Hepatocyte (in vitro differentiated cells): ENCODE results near the gene PRMT7. TPM values are rescaled to one million over a fixed set of nuclear protein-coding genes. Genes with fewer than 3 reads are reported as not detected.
A peak's percentile ranks its signal among the peaks of the same experiment; 100 is the strongest.

Experiments used
- DNase-seq: peaks from one replicate; pipeline ENCODE4 v3.0.0-alpha.2; 2016; ENCODE audit warnings: low spot score
- H2AFZ ChIP-seq: fragments of 200-600 bp; sonication (generic); 2 replicates; pipeline ENCODE4 v1.6.0; 2016; ENCODE audit warnings: antibody characterized with exemption, mild to moderate bottlenecking
- H3K27ac ChIP-seq: fragments of 200-600 bp; sonication (generic); 2 replicates; pipeline ENCODE4 v1.5.1; 2016; ENCODE audit warnings: mild to moderate bottlenecking
- H3K27me3 ChIP-seq: fragments of 200-600 bp; sonication (generic); 2 replicates; pipeline ENCODE4 v1.6.1; 2016
- H3K36me3 ChIP-seq: fragments of 200-600 bp; sonication (generic); replicated peaks from 2 replicates; pipeline ENCODE4 v1.5.1; 2016; ENCODE audit warnings: low read depth; ENCODE audit not compliant: insufficient read depth
- H3K4me1 ChIP-seq: fragments of 200-600 bp; sonication (generic); 2 replicates; pipeline ENCODE4 v1.5.1; 2016; ENCODE audit warnings: mild to moderate bottlenecking, moderate library complexity; ENCODE audit not compliant: insufficient read depth
- H3K4me2 ChIP-seq: fragments of 200-600 bp; sonication (generic); 2 replicates; pipeline ENCODE4 v1.6.0; 2016
- H3K4me3 ChIP-seq: fragments of 200-600 bp; sonication (generic); 2 replicates; pipeline ENCODE4 v1.5.1; 2016; ENCODE audit warnings: mild to moderate bottlenecking
- H3K79me2 ChIP-seq: fragments of 200-600 bp; sonication (generic); 2 replicates; pipeline ENCODE4 v1.6.0; 2017; ENCODE audit warnings: mild to moderate bottlenecking
- H3K9me2 ChIP-seq: fragments of 200-600 bp; sonication (generic); replicated peaks from 2 replicates; pipeline ENCODE4 v1.6.0; 2017; ENCODE audit warnings: mild to moderate bottlenecking; ENCODE audit not compliant: insufficient read depth
- H3K9me3 ChIP-seq: fragments of 200-600 bp; sonication (generic); 2 replicates; pipeline ENCODE4 v1.5.1; 2016; ENCODE audit warnings: low read depth, mild to moderate bottlenecking
- H4K20me1 ChIP-seq: fragments of 200-600 bp; sonication (generic); 2 replicates; pipeline ENCODE4 v1.6.0; 2016; ENCODE audit warnings: mild to moderate bottlenecking; ENCODE audit not compliant: insufficient read depth, poor library complexity, severe bottlenecking
- EZH2 ChIP-seq: fragments of 200-600 bp; sonication (generic); IDR thresholded peaks from 2 replicates; pipeline ENCODE4 v1.6.1; 2016; ENCODE audit warnings: antibody characterized with exemption, mild to moderate bottlenecking, borderline replicate concordance
- EZH2phosphoT487 ChIP-seq: fragments of 200-600 bp; sonication (generic); IDR thresholded peaks from one replicate; pipeline ENCODE4 v1.6.1; 2018; ENCODE audit warnings: antibody characterized with exemption, mild to moderate bottlenecking, low read depth, moderate library complexity; ENCODE audit not compliant: unreplicated experiment, severe bottlenecking
- WGBS: methylation state at CpG from one replicate; pipeline ENCODE4 v1.1.6; 2016; ENCODE audit warnings: low lambda C conversion rate; ENCODE audit errors: missing lambda C conversion rate; 5-methylcytosine and 5-hydroxymethylcytosine counted together
- polyA plus RNA-seq: library from polyadenylated mRNA; unstranded; fragments of >200 nt; fragmentation: Nextera tagmentation; extraction: Ambion mirVana; gene quantifications from 2 replicates; pipeline ENCODE4 v1.2.1, GENCODE V29; 2016
- total RNA-seq: library from RNA; depleted of rRNA; stranded (reverse); fragments of >200 nt; gene quantifications from 2 replicates; pipeline ENCODE4 v1.2.3, GENCODE V29; 2014
- TF ChIP-seq, protein P1 (sequence below): fragments of 200-600 bp; sonication (generic); IDR thresholded peaks from 2 replicates; pipeline ENCODE4 v1.5.1; 2016; ENCODE audit warnings: antibody characterized with exemption, mild to moderate bottlenecking; ENCODE audit not compliant: poor library complexity

PRMT7 gene
- total and polyA plus RNA-seq, 2 experiments from 2014 or later = 41.1 to 43.6 TPM

DNA sequence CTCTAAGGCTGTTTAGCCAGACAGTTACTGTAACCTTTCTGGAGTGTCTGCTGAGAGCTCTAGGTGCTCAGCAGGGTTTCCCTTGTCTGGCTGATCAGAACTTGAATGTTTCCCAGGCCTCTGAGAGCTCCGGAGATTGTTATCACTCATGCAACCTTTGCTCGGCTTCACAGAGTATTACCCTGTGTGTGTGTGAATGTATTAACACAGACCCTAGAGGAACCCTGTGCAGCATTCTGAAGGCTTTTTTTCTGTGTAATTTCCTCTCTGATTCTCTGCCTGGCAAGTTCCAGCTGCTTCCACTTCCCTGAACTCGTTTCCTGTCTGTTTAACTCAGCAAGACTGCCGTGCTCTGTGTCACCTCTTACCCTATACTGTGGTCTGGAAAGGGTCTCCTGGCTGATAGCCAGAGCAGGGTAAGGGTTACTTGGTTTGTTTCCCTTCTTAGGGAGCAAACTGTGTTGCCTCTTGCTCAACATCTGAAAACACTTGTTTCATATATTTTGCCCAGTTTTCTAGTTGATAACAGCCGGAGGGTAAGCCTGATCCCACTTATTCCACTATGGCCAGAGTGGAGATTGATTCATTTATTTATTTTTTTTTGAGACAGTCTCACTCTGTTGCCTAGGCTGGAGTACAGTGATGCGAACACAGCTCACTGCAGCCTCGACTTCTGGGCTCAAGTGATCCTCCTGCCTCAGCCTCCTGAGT is 21.7 kb downstream of the PRMT7 start:
- Histone ChIP-seq H3K27me3 (no peaks in the 10 kb centered on the region), H3K4me1 (peaks cover 22% of the 10 kb centered on the region), H3K79me2 (no peaks in the 10 kb centered on the region), H2AFZ (no peak overlapping the region), H3K9me2 (no peaks in the 10 kb centered on the region), H3K4me3 (no peak overlapping the region), H3K27ac (peak overlapping the region; percentile 87), H3K4me2 (peak overlapping the region; percentile 64), H3K36me3 (no peaks in the 10 kb centered on the region), H3K9me3 (no peaks in the 10 kb centered on the region), H4K20me1 (no peaks in the 10 kb centered on the region)
- WGBS = 40% methylated on average over 7 of the region's 7 CpGs
- DNase-seq = peak; percentile 65
- TF ChIP-seq, protein P1, sequence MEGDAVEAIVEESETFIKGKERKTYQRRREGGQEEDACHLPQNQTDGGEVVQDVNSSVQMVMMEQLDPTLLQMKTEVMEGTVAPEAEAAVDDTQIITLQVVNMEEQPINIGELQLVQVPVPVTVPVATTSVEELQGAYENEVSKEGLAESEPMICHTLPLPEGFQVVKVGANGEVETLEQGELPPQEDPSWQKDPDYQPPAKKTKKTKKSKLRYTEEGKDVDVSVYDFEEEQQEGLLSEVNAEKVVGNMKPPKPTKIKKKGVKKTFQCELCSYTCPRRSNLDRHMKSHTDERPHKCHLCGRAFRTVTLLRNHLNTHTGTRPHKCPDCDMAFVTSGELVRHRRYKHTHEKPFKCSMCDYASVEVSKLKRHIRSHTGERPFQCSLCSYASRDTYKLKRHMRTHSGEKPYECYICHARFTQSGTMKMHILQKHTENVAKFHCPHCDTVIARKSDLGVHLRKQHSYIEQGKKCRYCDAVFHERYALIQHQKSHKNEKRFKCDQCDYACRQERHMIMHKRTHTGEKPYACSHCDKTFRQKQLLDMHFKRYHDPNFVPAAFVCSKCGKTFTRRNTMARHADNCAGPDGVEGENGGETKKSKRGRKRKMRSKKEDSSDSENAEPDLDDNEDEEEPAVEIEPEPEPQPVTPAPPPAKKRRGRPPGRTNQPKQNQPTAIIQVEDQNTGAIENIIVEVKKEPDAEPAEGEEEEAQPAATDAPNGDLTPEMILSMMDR = no peak
- no peak for TF ChIP-seq EZH2phosphoT487
- TF ChIP-seq EZH2 = no peak

DNA sequence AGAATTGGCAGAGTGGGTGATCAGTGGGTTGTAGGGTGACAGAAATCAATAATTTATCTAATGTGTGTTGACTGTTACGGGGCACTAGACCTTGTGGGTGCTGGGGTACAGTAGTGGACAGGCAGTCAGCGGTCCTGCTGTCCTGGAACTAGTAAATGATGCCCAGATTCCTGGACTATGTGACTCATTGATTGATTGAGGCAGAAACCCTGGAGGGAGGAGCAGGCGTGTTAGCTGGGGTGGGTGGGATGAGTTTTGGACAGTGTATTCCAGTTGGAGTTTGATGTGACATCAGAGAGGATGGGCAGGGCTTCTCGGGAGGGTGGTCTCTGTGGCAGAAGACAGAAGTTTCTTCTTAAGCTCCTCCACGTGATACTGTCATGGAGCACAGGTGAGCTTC is 24.4 kb downstream of the PRMT7 start:
- no peak for DNase-seq
- H3K9me3 ChIP-seq = no peaks in the 10 kb centered on the region
- H3K4me1 ChIP-seq = peaks cover 19% of the 10 kb centered on the region
- no peak overlapping the region for H3K4me3 ChIP-seq
- TF ChIP-seq EZH2phosphoT487 (no peak), EZH2 (no peak)
- TF ChIP-seq, protein P1 = no peak
- H4K20me1 ChIP-seq = no peaks in the 10 kb centered on the region
- H3K27me3 ChIP-seq = no peaks in the 10 kb centered on the region
- no peaks in the 10 kb centered on the region for H3K9me2 ChIP-seq
- no peak overlapping the region for H3K4me2 ChIP-seq
- no peaks in the 10 kb centered on the region for H3K79me2 ChIP-seq
- WGBS = 85% methylated on average over 5 of the region's 5 CpGs
- no peak overlapping the region for H3K27ac ChIP-seq
- H2AFZ ChIP-seq = no peak overlapping the region
- H3K36me3 ChIP-seq = no peaks in the 10 kb centered on the region

DNA sequence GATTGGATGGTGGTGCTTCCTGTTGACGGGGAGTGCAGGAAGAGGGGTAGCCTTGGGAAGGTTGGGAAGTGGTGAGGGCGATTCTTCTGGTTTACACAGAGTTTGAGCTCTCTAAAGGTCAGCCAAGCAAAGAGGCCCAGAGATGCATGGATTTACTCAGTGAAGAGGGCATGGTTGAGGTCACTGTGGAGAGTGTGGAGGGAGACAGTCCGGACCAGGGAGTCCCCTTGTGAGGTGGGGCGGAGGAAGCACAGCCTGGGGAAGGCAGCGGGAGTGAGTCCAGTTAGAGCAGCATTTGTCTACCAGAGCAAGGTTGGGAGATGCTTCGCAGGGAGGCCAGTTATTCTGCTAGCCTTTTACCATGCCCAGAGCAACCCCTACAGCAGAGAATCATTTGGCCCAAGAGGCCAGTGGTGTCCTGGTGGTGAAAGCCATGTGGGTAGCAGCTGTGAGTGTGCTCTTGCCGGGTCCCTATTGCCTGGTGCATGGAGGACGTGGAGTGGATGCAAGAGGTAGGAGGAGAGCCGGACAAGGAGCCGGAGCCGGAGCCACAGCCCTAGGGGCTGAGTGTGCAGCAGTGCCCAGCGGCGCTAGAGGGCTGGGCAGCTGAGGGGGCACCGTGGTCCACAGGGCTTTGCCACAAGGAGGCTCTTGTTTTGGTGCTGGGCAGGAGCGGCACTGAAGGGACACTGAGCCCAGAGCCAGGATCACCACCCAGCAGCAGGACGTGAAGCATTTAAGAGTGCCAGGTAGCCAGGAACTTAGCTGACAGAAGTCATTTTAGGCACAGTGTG is 27.7 kb downstream of the PRMT7 start:
- no peaks in the 10 kb centered on the region for H3K27me3 ChIP-seq
- no peak for DNase-seq
- no peaks in the 10 kb centered on the region for H3K9me3 ChIP-seq
- no peaks in the 10 kb centered on the region for H3K9me2 ChIP-seq
- no peak for TF ChIP-seq EZH2phosphoT487
- TF ChIP-seq, protein P1 = no peak
- no peak for TF ChIP-seq EZH2
- H3K27ac ChIP-seq = no peak overlapping the region
- H3K79me2 ChIP-seq = no peaks in the 10 kb centered on the region
- H2AFZ ChIP-seq = no peak overlapping the region
- H3K4me1 ChIP-seq = peaks cover under 1% of the 10 kb centered on the region
- H4K20me1 ChIP-seq = no peaks in the 10 kb centered on the region
- H3K4me3 ChIP-seq = no peak overlapping the region
- WGBS = 97% methylated on average over 16 of the region's 16 CpGs
- H3K36me3 ChIP-seq = no peaks in the 10 kb centered on the region
- no peak overlapping the region for H3K4me2 ChIP-seq
